NCI-H2196 (cell line): Measurements from ENCODE around the gene ITPR2.
"Not testable (repeated sequence)": the region's sequence is repeated elsewhere in the genome, so short reads cannot be mapped to it uniquely, and the experiment has no call there.

Source experiments
- DNase-seq: peaks from one replicate; lab custom pipeline; 2025; ENCODE audit not compliant: unreplicated experiment; lab: John Stamatoyannopoulos, UW

The ITPR2 gene

GRCh38 chr12:26851031-26851809 lies 18.2 kb upstream of the ITPR2 start:
- DNase-seq, result no peak

GRCh38 chr12:26848156-26848825 lies 15.3 kb upstream of the ITPR2 start:
- DNase-seq, result no peak

- DNase-seq, result no peak
Measured at GRCh38 chr12:26847431-26847830, 14.4 kb upstream of the ITPR2 start.

- no peak for DNase-seq
Measured at GRCh38 chr12:26846416-26846815, 13.4 kb upstream of the ITPR2 start.

- peak; percentile 61 for DNase-seq
Measured at GRCh38 chr12:26845984-26846383, 13.0 kb upstream of the ITPR2 start.

- no peak for DNase-seq
Measured at GRCh38 chr12:26845057-26845666, 12.2 kb upstream of the ITPR2 start.

- DNase-seq, result no peak
Measured at GRCh38 chr12:26843311-26843710, 10.3 kb upstream of the ITPR2 start.

- no peak for DNase-seq
Measured at GRCh38 chr12:26841085-26841484, 8.1 kb upstream of the ITPR2 start.

GRCh38 chr12:26839512-26839911 lies 6.5 kb upstream of the ITPR2 start:
- no peak for DNase-seq

GRCh38 chr12:26838888-26839416 lies 6.0 kb upstream of the ITPR2 start:
- no peak for DNase-seq

GRCh38 chr12:26836201-26836600 lies 3.2 kb upstream of the ITPR2 start:
- no peak for DNase-seq

- not testable (repeated sequence) for DNase-seq
Measured at GRCh38 chr12:26834503-26835060, 1.6 kb upstream of the ITPR2 start.

- peak; percentile 90 for DNase-seq
Measured at GRCh38 chr12:26833743-26834490, 923 bp upstream of the ITPR2 start.

GRCh38 chr12:26831951-26832821 lies 808 bp downstream of the ITPR2 start:
- DNase-seq, result peak; percentile 90

- DNase-seq, result no peak
Measured at GRCh38 chr12:26830783-26831551, 2.0 kb downstream of the ITPR2 start.

- no peak for DNase-seq
Measured at GRCh38 chr12:26830363-26830762, 2.6 kb downstream of the ITPR2 start.

GRCh38 chr12:26828280-26829073 lies 4.5 kb downstream of the ITPR2 start:
- no peak for DNase-seq

- DNase-seq, result no peak
Measured at GRCh38 chr12:26826437-26826836, 6.6 kb downstream of the ITPR2 start.
